Hematopoietic multipotent progenitor cell treated with erythropoietin and hydrocortisone succinate and interleukin-3 and kit ligand, for 8 days (in vitro differentiated cells): ENCODE measurements around the gene ZNF282.
"Not testable (repeated sequence)": the region's sequence is repeated elsewhere in the genome, so short reads cannot be mapped to it uniquely, and the experiment has no call there.

ENCODE experiments used
- DNase-seq: peaks from one replicate; pipeline ENCODE4 v3.0.0-alpha.2; 2015

Gene ZNF282

DNA sequence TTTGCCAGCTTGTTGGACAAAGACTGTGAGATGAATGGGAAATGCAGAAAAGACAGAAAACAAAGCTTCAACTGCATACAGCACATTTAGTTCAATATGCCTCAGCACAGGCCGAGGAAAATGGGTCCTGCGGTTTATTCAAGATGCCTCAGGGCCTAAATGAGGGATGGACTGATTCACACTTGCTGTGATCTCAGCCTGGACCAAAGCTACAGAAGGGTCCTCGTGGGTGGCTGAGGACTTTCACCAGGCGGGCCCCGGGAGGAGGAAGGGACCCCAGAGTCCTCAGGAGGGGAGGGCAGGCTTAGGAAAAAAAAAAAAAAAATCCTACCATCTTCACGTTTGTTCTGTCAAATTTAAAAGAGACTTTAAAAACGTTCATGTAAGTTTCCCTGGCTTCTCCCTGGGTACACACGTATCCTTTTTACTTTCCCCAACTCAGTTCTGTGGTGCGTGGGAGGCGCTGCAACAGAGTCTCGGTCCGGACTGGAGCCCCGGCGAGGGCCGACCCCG is 66.0 kb downstream of the ZNF282 start:
- DNase-seq, result peak; percentile 24

DNA sequence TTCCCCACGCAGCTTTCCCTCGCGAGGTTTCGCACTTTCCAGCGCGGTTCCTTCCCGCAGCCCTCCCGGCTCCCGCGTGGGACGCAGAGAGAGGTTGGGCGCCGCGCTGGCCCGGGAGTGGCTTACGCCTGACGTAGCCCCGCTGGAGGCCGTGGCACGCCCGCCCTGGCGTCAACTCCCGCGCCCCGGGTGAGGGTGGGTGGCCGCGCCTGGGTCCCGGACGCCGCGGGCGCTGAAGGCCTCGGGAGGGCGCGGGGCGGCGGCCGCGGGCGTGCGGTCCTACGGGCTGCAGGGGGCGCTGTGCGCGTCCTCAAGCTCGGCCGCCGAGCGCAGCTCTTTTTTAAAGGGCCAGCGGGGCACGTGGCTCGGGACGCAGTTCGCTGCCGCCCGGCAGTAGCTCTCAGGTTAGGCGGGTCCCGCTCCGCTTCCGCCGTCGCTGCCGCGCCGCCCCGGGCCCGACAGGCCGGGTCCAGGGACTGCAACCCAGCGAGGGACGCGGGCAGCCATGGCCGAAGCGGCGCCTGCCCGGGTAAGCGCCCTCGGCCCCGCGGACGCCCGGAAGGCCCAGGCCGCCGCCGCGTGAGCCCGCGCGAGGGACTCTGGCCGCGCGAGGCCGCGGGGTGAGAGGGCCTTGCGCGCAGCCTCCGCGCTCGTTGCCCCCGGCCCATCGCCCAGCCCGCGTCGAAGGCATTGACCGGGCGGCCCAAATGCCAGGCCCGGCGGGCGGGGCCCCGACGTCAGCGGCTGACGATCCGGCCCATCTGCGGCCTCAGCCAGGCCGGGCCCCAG is 66.7 kb downstream of the ZNF282 start, which contains the start of gene ZNF783:
TSS of gene ZNF783 (plus strand) at position 368 of the 789 bp plus-strand sequence. CDS start at position 506, 138 bp downstream.
- DNase-seq, result peak; percentile 86

DNA sequence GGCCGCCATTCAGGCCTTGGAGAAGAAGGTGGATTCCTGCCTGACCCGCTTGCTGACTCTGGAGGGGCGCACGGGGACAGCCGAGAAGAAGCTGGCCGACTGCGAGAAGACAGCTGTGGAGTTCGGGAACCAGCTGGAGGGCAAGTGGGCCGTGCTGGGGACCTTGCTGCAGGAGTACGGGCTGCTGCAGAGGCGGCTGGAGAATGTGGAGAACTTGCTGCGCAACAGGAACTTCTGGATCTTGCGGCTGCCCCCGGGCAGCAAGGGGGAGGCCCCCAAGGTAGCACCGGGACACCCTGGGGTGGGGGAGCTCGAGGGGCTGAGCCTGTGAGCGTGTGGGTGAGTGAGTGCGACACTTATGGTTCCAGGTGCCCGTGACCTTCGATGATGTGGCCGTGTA is 71.1 kb downstream of the ZNF282 start:
- no peak for DNase-seq

DNA sequence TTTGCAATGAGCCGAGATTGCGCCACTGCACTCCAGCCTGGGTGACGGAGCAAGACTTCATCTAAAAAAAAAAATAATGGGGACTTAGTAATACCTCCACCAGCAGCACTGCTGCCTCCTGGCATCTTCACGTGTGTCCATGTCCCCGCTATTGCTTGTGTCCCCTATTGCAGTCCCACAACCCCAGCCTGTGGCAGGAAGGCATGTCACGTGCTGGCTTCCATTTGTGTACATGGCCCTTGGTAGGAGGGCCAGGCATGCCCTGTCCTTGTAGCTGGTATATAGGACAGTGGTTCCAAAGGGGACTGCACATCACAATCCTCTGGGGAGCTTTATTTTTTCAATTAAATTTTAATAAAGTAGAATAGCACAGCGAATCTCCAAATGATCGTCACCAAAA is 72.4 kb downstream of the ZNF282 start:
- DNase-seq, result no peak

DNA sequence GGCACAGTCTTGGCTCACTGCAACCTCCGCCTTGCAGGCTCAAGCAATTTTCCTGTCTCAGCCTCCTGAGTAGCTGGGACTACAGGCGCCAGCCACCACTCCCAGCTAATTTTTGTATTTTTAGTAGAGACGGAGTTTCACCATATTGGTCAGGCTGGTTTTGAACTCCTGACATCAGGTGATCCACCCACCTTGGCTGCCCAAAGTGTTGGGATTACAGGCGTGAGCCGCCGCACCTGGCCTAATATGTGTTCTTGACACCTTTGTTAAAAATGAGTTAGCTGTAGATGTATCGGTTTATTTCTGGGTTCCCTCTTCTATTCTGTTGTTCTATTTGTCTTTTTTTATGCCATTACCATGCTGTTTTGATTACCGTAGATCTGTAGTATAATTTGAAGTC is 79.1 kb downstream of the ZNF282 start:
- DNase-seq, result not testable (repeated sequence)
